Measurements from ENCODE around the gene RNF166.

The RNF166 gene

GRCh38 chr16:88706229-88706964 is at the start of gene RNF166, which contains the start of gene CTU2:
Gene RNF166, minus strand, starts transcription at chr16:88706408. Its CDS starts 83 bp downstream, at chr16:88706325.
Gene CTU2, plus strand, starts transcription at chr16:88706503. Its CDS starts 28 bp downstream, at chr16:88706531.
- peak; percentile 17 for DNase-seq

GRCh38 chr16:88754912-88755744 is 48.9 kb upstream of the RNF166 start:
- peak; percentile 19 for DNase-seq

- DNase-seq, result no peak
Observed at GRCh38 chr16:88754109-88754911, 48.1 kb upstream of the RNF166 start.

GRCh38 chr16:88753602-88754001 is 47.4 kb upstream of the RNF166 start:
- no peak for DNase-seq

- DNase-seq, result no peak
Observed at GRCh38 chr16:88753191-88753590, 47.0 kb upstream of the RNF166 start.

- no peak for DNase-seq
Observed at GRCh38 chr16:88752386-88753002, 46.3 kb upstream of the RNF166 start.

- no peak for DNase-seq
Observed at GRCh38 chr16:88750854-88751253, 44.6 kb upstream of the RNF166 start.

GRCh38 chr16:88749358-88749757 is 43.1 kb upstream of the RNF166 start:
- DNase-seq, result no peak

GRCh38 chr16:88748364-88748763 is 42.2 kb upstream of the RNF166 start:
- DNase-seq, result no peak

- DNase-seq, result no peak
Observed at GRCh38 chr16:88747588-88748301, 41.5 kb upstream of the RNF166 start.

- no peak for DNase-seq
Observed at GRCh38 chr16:88746506-88746905, 40.3 kb upstream of the RNF166 start.

- DNase-seq, result no peak
Observed at GRCh38 chr16:88744577-88745521, 38.6 kb upstream of the RNF166 start.

- peak; percentile 15 for DNase-seq
Observed at GRCh38 chr16:88743693-88744576, 37.7 kb upstream of the RNF166 start.

GRCh38 chr16:88742896-88743605 is 36.8 kb upstream of the RNF166 start:
- DNase-seq, result no peak

- no peak for DNase-seq
Observed at GRCh38 chr16:88741368-88741767, 35.2 kb upstream of the RNF166 start.

- DNase-seq, result no peak
Observed at GRCh38 chr16:88740727-88741055, 34.5 kb upstream of the RNF166 start.

GRCh38 chr16:88739977-88740726 is 33.9 kb upstream of the RNF166 start:
- no peak for DNase-seq
